Peyer's patch (tissue), 4 donors: ENCODE data around the gene THRSP.

Source experiments
- CTCF ChIP-seq, 6 experiments: fragments of 450-650 bp in 4 of 6; fragments of 200-600 bp in 2 of 6; sonication (generic) in 1 of 6; IDR thresholded peaks; one replicate each; pipeline ENCODE4 v1.5.1; 2017 to 2019; ENCODE audit warnings: antibody characterized with exemption in 6 of 6, mild to moderate bottlenecking in 3 of 6, moderate library complexity in 1 of 6
- POLR2A ChIP-seq, 2 donors: fragments of 450-650 bp; IDR thresholded peaks; one replicate each; pipeline ENCODE4 v1.5.1; 2017; ENCODE audit warnings: antibody characterized with exemption in 2 of 2, mild to moderate bottlenecking in 2 of 2, moderate library complexity in 2 of 2

- TF ChIP-seq POLR2A (IDR thresholded peaks at IDR 0.05) (no peak), CTCF (IDR thresholded peaks at IDR 0.05) (no peak)
These were observed 49.1 kb downstream of the THRSP start for GRCh38 chr11:78112582-78113275.
